Right atrium auricular region (tissue), 2 donors: Measurements from ENCODE around the gene CTNNBIP1. TPM values are rescaled to one million over a fixed set of nuclear protein-coding genes. Genes with fewer than 3 reads are reported as not detected.
"Not testable (repeated sequence)": the region's sequence is repeated elsewhere in the genome, so short reads cannot be mapped to it uniquely, and the experiment has no call there.

Source experiments
- DNase-seq: peaks from one replicate; pipeline ENCODE4 v3.0.0-alpha.2; 2019; ENCODE audit warnings: low spot score
- H3K27ac ChIP-seq, 2 donors: fragments of 200-600 bp; sonication (generic); 1 replicate in 1 of 2; 2 replicates in 1 of 2; pipeline ENCODE4 v1.5.1; 2016 to 2019
- H3K27me3 ChIP-seq, 2 donors: fragments of 200-600 bp; sonication (generic); one replicate each; pipeline versions ENCODE4 v1.5.1 to v1.6.0; 2017 to 2019
- H3K36me3 ChIP-seq: fragments of 200-600 bp; sonication (generic); one replicate; pipeline ENCODE4 v1.5.1; 2016
- H3K4me1 ChIP-seq, 2 donors: fragments of 200-600 bp; sonication (generic); one replicate each; pipeline versions ENCODE4 v1.5.1 to v1.6.0; 2017 to 2019
- H3K4me3 ChIP-seq, 2 donors: fragments of 200-600 bp; sonication (generic); 1 replicate in 1 of 2; 2 replicates in 1 of 2; pipeline ENCODE4 v1.5.1; 2017 to 2019; ENCODE audit warnings: mild to moderate bottlenecking in 1 of 2, moderate library complexity in 1 of 2
- H3K9me3 ChIP-seq, 2 donors: fragments of 200-600 bp; sonication (generic); one replicate each; pipeline ENCODE4 v1.5.1; 2019
- total RNA-seq, 2 donors: library from RNA; depleted of rRNA; stranded (reverse); fragments of >200 nt; gene quantifications; one replicate each; pipeline ENCODE4 v1.1.0, GENCODE V29; 2016
- TF ChIP-seq, protein P1 (sequence below), 2 donors: fragments of 200-600 bp; sonication (generic); IDR thresholded peaks; one replicate each; pipeline ENCODE4 v1.5.1; 2019; ENCODE audit warnings: antibody characterized with exemption in 2 of 2

The CTNNBIP1 gene
- total RNA-seq, 2 donors from 2014 or later = 22.3 to 31.9 TPM

DNA sequence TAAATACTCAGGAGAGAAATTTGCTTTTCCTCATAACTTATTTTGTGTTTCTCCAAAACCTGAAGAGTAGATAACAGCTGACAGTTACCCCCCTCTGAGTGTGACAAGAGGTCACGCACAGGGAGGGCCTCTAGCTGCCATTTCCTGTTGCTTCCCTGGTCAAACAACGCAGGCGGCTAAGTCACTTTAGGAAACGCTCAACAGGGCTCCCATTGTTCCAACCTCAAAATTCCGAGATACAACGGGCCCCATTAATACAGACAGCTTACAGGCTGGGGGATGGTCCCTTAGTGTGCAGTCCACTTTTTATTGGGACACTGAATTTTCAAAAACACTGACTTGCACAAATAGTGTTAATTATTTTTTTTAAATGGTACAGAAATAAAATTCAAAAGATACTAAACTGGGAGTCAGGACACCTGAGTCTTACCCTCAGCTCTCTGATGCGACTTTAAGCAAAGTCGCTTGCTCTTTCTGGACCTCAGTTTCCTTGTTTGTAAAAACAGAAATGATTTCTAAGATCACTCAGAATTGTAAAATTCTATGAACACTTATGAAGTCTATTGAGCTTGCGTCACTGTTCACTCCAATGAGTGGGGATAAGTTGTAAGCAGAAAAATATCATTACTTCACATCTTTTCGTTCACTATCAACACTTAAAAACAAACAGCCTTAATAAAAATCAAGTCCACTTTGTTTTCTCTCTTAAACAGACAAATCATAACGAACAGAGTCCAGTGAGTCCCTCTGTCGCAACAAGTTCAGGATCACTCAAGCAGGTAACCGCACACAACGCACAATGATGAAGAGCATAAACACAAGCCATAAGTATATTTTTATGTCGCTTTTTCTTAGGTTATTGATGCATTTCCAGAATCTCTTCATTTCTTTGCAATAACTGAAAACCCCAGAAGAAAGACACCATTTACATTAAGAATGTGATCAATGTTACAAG, 19.6 kb upstream of the CTNNBIP1 start:
- TF ChIP-seq, protein P1, sequence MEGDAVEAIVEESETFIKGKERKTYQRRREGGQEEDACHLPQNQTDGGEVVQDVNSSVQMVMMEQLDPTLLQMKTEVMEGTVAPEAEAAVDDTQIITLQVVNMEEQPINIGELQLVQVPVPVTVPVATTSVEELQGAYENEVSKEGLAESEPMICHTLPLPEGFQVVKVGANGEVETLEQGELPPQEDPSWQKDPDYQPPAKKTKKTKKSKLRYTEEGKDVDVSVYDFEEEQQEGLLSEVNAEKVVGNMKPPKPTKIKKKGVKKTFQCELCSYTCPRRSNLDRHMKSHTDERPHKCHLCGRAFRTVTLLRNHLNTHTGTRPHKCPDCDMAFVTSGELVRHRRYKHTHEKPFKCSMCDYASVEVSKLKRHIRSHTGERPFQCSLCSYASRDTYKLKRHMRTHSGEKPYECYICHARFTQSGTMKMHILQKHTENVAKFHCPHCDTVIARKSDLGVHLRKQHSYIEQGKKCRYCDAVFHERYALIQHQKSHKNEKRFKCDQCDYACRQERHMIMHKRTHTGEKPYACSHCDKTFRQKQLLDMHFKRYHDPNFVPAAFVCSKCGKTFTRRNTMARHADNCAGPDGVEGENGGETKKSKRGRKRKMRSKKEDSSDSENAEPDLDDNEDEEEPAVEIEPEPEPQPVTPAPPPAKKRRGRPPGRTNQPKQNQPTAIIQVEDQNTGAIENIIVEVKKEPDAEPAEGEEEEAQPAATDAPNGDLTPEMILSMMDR (IDR thresholded peaks at IDR 0.05) = no peak

DNA sequence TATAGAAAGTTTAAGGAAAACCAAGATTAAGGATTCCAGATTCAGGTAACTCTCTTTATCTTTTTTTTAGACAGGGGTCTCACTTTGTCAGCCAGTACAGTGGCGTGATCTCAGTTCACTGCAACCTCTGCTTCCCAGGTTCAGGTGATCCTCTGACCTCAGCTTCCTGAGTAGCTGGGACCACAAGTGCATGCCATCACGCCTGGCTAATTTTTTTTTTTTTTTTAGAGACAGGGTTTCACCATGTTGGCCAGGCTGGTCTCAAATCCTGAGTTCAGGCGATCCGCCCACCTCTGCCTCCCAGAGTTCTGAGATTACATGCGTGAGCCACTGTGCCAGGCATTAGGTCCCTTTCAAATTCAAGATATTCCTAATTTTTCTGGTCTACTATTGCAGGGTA, 17.2 kb upstream of the CTNNBIP1 start:
- Histone ChIP-seq H3K27me3 (no peaks in the 10 kb centered on the region), H3K4me3 (no peak overlapping the region), H3K4me1 (peaks cover 0 to 9% of the 10 kb centered on the region in 2 donors), H3K27ac (no peak overlapping the region), H3K9me3 (no peaks in the 10 kb centered on the region), H3K36me3 (peaks cover 25% of the 10 kb centered on the region)
- no peak for DNase-seq
- TF ChIP-seq, protein P1 (IDR thresholded peaks at IDR 0.05) = no peak

More for the DNA sequence above, 19.6 kb upstream of the CTNNBIP1 start:
- H3K4me1 ChIP-seq = no peaks in the 10 kb centered on the region
- no peak for DNase-seq
- H3K4me3 ChIP-seq = no peak overlapping the region
- H3K27me3 ChIP-seq = no peaks in the 10 kb centered on the region
- peak overlapping the region in 1 of 2 donors; percentile 2 for H3K27ac ChIP-seq
- no peaks in the 10 kb centered on the region for H3K9me3 ChIP-seq
- H3K36me3 ChIP-seq = peaks cover 45% of the 10 kb centered on the region

DNA sequence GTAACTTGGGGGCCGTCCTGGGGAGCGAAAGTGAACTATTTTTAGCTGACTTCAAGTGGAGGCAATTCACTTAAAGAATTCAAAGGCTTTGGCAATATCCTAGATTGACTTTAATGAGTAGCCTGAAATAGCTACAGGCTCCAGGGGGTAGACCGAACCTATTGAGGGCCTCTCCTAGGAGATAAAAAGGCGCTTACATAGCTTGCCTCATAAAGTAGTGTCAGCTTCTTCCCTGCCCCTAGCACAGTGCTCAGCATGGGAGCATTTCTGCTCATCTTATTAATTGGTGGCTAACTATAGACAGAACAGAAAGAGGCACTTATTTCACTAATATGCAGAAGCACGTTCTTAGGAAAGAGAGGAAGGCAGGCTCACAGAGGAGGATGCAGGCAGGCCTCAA, 12.3 kb upstream of the CTNNBIP1 start:
- peaks cover 0 to 9% of the 10 kb centered on the region in 2 donors for H3K4me1 ChIP-seq
- H3K9me3 ChIP-seq = no peaks in the 10 kb centered on the region
- no peaks in the 10 kb centered on the region for H3K27me3 ChIP-seq
- no peak overlapping the region for H3K4me3 ChIP-seq
- H3K27ac ChIP-seq = peak overlapping the region in 1 of 2 donors; percentile 5
- TF ChIP-seq, protein P1 (IDR thresholded peaks at IDR 0.05) = no peak
- no peaks in the 10 kb centered on the region for H3K36me3 ChIP-seq
- DNase-seq = no peak

DNA sequence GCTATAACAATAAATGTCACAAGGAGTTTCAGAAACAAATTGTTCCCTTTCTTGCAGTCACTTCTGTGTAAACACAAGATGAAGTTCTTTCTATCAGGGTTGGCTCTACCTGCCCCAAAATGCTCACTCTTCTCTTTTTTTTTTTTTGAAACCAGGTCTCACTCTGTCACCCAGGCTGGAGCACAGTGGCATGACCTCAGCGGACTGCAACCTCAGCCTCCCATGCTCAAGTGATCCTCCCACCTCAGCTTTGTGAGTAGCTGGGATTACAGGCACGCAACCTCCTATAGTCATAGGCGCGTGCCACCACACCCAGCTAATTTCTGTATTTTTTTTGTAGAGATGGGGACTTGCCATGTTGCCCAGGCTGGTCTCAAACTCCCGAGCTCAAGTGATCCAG, 10.5 kb upstream of the CTNNBIP1 start:
- H3K4me1 ChIP-seq = peaks cover 0 to 9% of the 10 kb centered on the region in 2 donors
- H3K27ac ChIP-seq = no peak overlapping the region
- no peak overlapping the region for H3K4me3 ChIP-seq
- TF ChIP-seq, protein P1 (IDR thresholded peaks at IDR 0.05) = no peak
- no peaks in the 10 kb centered on the region for H3K27me3 ChIP-seq
- H3K36me3 ChIP-seq = no peaks in the 10 kb centered on the region
- DNase-seq = no peak
- no peaks in the 10 kb centered on the region for H3K9me3 ChIP-seq

DNA sequence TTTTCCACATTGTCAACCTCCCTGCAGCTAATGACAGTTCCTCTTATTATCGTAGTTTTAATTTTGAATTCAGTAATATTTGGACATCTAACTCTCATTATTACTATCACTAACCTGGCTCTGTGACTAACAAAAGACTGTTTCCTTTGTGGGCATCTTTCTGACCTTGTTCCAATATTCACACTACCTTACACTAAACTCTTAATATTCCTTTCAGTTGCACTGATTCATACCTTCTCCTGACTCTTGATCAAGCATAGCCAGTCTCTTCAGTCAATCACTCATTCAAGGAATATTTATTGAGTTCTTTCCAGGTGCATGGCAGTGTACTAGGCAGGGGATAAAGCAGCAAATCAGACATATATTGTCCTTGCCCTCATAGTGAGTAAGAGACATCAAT, 7.8 kb upstream of the CTNNBIP1 start:
- H3K4me3 ChIP-seq = no peak overlapping the region
- no peak for DNase-seq
- H3K4me1 ChIP-seq = peaks cover 0 to 7% of the 10 kb centered on the region in 2 donors
- H3K27me3 ChIP-seq = no peaks in the 10 kb centered on the region
- no peaks in the 10 kb centered on the region for H3K36me3 ChIP-seq
- TF ChIP-seq, protein P1 (IDR thresholded peaks at IDR 0.05) = no peak
- H3K9me3 ChIP-seq = no peaks in the 10 kb centered on the region
- no peak overlapping the region for H3K27ac ChIP-seq

DNA sequence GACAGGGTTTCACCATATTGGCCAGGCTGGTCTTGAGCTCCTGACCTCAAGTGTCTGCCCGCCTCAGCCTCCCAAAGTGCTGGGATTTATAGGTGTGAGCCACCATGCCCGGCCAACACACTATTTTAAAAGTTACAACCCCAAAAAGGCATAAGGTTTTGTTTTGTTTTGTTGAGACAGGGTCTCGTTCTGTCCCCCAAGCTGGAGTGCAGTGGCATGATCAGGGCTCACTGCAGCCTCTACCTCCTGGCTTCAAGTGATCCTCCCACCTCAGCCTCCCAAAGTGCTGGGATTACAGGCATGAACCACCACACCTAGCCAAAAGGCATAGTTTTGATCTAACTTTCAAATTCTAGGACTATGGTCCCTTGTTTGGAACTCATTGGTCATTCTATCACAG, 7.4 kb upstream of the CTNNBIP1 start:
- H3K4me3 ChIP-seq, H3K27ac ChIP-seq, H3K4me1 ChIP-seq, H3K9me3 ChIP-seq, H3K27me3 ChIP-seq, H3K36me3 ChIP-seq, DNase-seq: not testable (repeated sequence)
